ENCODE measurements around the gene GMPPA.

GMPPA gene

GRCh38 chr2:219522111-219523030, 23.7 kb downstream of the GMPPA start:
- DNase-seq = no peak

DNA sequence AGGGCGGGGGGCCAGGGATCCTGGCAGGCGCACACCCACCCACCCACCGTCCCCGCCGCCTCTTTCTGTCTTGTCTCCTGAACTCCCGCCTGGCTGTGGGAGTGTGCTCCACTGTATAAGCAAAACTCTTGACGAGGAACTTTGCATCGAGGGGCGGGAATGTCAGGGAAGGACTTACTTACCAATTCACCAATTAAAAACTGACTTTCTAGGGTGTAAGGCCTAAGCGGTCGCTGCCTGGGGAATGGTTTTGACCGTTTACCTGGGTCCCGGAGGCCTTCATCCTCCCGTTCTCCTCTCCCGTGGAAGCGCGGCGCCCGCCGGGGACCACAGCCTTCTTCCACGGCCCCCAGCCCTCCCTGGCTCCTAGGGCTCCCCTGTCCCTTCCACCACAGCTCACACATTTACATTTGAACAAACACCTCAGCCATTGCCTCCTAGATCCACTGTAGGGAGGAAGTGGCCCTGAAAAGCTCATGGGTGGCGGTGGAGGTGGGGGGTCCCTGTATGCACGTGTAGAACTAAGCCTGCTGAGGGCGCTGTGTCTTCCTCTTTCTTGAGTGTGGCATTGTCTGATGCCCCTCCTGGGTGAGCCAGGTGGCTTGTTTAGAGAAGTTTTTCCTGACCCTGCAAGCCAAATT, 24.5 kb downstream of the GMPPA start:
- no peak for DNase-seq

GRCh38 chr2:219524817-219525216, 26.1 kb downstream of the GMPPA start:
- no peak for DNase-seq

GRCh38 chr2:219525533-219526232, 27.0 kb downstream of the GMPPA start:
- no peak for DNase-seq

DNA sequence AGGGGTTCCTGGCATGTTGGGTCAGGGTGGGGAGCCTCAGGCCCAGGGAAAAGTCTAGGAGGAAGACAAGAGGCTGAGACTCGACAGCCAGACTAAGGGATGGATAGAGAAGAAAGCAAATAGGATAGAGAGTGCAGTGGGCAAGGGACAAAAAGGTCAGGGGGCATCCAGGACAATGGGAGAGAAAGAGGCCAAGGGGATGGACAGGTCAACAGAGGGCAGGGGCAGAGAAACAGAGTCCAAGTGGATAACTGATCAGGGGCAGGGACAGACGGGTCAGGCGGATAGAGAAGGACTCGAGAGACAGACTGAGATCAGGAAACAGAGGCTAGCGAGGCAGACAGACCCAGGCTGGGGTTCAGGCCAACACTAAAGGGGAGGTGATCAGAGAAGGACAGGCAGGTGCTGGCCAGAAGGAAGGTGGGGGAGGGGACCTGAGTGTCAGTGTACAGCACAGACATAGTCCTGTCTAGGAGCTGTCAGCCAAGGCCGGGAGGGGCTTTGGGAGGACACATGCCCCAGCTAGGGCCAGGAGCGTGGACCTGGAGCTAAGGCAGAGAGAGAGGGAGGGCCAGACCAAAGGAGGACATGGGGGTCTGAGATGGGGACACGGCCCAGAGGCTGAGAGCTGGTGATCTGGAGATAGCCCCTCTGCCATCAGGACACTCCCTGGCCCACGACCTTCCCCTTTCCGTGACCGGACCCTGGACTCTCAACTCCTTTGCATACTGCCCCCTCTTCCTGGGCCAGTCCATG, 27.8 kb downstream of the GMPPA start:
- DNase-seq = no peak

DNA sequence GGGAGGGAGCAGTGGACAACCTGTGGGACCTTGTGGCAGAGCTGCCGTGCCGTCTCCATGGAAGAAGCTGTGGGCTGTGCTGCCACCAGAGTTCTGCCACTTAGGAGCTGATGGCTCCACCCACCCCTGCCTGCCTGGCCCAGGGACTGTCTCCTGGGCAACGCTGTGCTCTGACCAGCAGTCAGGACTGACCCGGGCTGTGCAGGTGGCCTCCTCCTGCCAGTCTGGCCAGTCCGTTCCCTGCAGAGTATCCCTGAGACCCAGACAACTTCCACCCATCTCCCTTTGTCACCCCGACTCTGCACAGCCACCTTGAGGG, 28.3 kb downstream of the GMPPA start:
- no peak for DNase-seq

GRCh38 chr2:219527472-219527871, 28.8 kb downstream of the GMPPA start:
- no peak for DNase-seq

DNA sequence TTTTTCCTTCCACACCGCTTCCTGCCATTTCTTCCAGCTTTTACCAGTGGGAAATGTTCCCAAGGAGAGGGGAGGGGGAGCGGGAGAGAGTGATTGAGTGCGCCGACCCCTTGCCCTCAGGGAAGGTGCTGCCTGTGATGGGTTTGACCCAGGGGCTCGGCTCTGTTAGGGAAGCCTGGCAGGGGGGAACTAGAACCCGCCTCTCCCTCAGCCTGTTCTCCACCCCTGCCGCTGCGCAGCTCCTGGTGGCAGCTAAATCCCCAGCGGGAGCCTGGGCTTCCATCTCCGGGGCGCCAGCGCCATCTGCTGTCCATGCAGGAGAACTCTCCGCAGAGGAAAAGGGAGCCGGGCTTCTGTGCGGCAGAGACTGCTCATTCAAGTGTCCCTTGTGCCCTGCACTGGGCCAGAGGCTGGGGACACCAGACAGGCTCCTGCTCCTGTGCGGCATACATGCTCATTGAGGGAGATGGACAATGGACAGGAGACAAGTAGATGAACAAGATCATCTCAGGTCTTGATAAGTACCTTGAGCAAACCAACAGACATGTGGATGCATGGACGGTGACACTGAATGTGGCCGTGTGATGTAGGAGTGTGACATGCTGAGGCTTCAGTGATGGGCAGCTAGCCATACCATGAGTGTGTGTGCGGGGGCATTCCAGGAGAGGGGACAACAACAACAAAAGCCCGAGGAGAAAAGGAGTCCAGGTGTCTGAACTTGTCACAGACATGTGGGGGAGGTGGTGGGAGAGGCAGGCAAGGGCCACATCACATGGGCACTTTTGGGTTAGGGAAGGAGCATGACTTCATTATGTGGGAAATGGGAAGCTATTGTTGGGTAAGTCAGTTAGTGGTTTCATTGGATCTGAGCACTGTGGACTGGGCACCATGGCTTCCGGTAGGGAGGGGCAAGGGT, 31.6 kb downstream of the GMPPA start:
- peak; percentile 52 to 59 for DNase-seq

- no peak for DNase-seq
These were observed 33.1 kb downstream of the GMPPA start for GRCh38 chr2:219531639-219532377.

DNA sequence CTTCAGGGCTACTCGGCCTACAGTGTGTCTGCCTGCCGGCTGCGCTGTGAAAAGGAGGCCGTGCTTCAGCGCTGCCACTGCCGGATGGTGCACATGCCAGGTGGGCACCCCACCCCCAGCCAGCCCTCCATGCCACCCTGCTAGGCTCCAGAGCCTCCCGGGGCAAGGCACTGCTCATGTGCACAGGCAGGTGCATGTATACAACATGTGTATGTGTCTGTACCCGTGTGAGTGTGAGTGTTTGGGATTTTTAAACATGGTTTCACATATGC, 33.6 kb downstream of the GMPPA start:
- DNase-seq = no peak

GRCh38 chr2:219533930-219534661, 35.4 kb downstream of the GMPPA start:
- DNase-seq = no peak

GRCh38 chr2:219536425-219536824, 37.7 kb downstream of the GMPPA start:
- DNase-seq = no peak

DNA sequence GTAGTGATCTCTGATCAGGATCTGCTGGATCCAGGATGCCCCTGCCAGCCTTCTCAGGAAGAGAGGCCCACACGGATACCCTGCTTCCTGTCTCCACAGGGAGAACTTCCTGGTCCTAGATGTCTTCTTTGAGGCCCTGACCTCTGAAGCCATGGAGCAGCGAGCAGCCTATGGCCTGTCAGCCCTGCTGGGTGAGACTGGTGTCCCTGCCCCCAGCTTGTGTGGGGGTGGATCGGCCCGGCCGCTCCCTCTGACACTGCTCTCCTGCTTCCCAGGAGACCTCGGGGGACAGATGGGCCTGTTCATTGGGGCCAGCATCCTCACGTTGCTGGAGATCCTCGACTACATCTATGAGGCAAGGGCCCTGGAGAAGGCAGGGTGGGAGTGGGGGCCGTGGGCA, 38.3 kb downstream of the GMPPA start:
- DNase-seq = no peak

- DNase-seq = no peak
These were observed 39.2 kb downstream of the GMPPA start for GRCh38 chr2:219537657-219538488.

DNA sequence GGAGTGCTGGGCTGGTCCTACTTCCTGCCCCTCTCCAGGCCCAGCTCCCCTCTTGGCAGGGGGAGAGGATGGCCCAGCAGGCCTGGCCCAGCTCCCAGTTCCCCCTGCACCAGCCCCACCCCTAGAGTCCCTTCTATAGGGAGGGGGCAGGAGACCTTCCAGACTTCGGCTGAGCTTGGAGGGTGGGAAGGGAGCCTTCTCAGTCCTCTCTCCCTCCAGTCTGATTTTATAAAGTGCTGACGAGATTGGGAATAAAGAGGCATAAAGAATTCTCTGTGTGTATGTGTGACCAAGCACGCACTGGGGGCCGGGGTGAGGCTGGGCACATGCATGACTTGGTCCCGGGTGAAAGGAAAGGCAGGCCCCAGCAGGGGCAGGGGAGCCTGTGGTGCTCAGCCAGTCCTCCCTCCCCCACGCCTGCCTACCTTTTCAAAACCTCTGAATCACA, 39.8 kb downstream of the GMPPA start:
- DNase-seq = no peak

GRCh38 chr2:219538956-219539788, 40.5 kb downstream of the GMPPA start:
- no peak for DNase-seq

DNA sequence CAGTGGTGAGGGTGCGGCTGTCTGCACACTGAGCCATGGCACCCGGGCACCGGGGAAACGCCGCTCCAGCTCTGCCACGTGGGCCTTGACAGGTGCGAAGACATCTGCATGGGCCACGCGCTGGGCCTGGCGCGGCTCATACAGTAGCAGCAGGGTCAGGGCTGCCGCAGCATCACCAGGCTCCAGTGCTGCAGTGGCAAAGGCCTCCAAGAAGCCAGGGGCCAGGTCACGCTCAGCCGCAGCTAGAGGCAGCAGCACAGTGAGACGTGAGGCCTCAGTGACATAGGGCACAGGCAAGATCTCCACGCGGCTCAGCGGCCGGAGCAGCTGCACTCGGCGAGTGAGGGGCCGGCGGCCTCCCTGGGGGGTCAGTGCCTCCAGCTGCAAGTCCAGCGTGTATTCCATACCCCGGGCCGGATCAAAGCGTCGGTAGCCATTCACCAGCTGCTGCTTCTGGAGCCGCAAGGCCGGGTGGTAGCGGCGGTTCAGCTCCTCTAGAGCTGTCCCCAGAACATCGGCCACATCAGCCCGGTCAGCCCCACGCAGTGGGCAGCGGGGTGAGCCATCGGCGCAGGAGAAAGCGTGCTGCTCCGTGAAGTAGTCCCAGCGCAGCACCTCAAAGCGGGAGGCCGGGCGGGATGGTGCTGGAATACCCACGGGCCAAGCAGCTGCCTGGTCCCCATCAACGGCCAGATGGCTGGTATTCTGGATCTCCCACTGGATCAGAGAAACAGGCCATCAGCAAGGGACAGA, 41.4 kb downstream of the GMPPA start:
- no peak for DNase-seq
